ENCODE data around the gene ENPP1. TPM values are rescaled to one million over a fixed set of nuclear protein-coding genes. Genes with fewer than 3 reads are reported as not detected.

The ENPP1 gene
- total and polyA plus RNA-seq, 2 donors (not counting 1 experiment from before 2014, with no cell fraction given) = 0.13 to 0.42 TPM

DNA sequence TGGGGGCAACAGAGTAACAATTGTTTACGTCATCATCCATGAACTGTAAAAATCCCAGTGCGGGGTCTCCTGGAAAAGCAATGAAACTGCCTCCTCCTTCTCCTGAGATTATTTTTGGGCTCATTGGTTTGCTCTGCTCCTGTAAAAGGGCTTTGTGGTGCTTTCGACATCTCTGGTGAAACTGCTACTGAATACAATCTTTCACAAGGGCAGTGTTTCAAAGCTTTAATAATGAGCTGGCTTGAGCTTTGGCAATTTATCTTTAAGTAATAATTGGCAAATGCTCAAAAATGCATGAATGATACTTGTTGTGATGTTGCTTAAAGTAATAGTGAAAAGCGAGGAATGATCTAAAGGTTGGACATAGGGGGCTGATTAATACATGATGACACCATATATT lies 43.5 kb upstream of the ENPP1 start:
- Histone ChIP-seq H3K79me2 (ENCODE audit: control insufficient read depth, insufficient read depth, low read length) (no peaks in the 10 kb centered on the region), H3K36me3 (replicated peaks in 1 of 2; ENCODE audit: control extremely low read depth in 1 of 2, control insufficient read depth in 1 of 2, extremely low read depth in 1 of 2, insufficient read depth in 2 of 2, low read length in 1 of 2) (no peaks in the 10 kb centered on the region), H3K4me3 (ENCODE audit: control extremely low read depth in 1 of 5, extremely low read depth in 1 of 5, insufficient read depth in 1 of 5, low read depth in 2 of 5, low read length in 4 of 5) (no peak overlapping the region), H3K9ac (ENCODE audit: low read length) (no peak overlapping the region), H2AFZ (ENCODE audit: insufficient read depth, low read depth, low read length, poor library complexity, severe bottlenecking) (no peak overlapping the region), H3K4me1 (ENCODE audit: control insufficient read depth in 2 of 2, insufficient read depth in 2 of 2, low read length in 2 of 2) (no peaks in the 10 kb centered on the region), H3K27ac (ENCODE audit: low read length in 2 of 2) (no peak overlapping the region), H3K9me3 (ENCODE audit: control extremely low read depth in 1 of 3, control insufficient read depth in 2 of 3, insufficient read depth in 1 of 3, low read length in 2 of 3) (no peaks in the 10 kb centered on the region), H4K20me1 (ENCODE audit: control insufficient read depth, insufficient read depth, low read length, poor library complexity, severe bottlenecking) (no peaks in the 10 kb centered on the region), H3K27me3 (replicated peaks in 1 of 4; ENCODE audit: control extremely low read depth in 1 of 4, control insufficient read depth in 3 of 4, insufficient read depth in 4 of 4, low read length in 3 of 4) (no peaks in the 10 kb centered on the region), H3K4me2 (replicated peaks; ENCODE audit: low read depth, low read length, poor library complexity, severe bottlenecking) (no peak overlapping the region)
- Mint-ChIP-seq H3K4me1 (no peaks in the 10 kb centered on the region), H3K4me3 (no peak overlapping the region), H3K27ac (no peak overlapping the region), H3K27me3 (peaks cover 9% of the 10 kb centered on the region), H3K9me3 (ENCODE audit: insufficient read depth) (no peaks in the 10 kb centered on the region)
- WGBS (ENCODE audit: insufficient coverage) = 100% methylated on average over 1 of the region's 4 CpGs
- intact Hi-C loops (cut with micrococcal nuclease) = no loop called here
- DNase-seq (no peak), ATAC-seq (ENCODE audit: low read depth) (no peak)
- ChIA-PET CTCF (no interaction called here), POLR2A (no interaction called here)
- TF ChIP-seq EZH2 (IDR thresholded peaks at IDR 0.05; ENCODE audit: borderline replicate concordance, insufficient read depth, low read depth, low read length, poor library complexity, severe bottlenecking) (no peak), CTCF (IDR thresholded peaks at IDR 0.05) (no peak)

DNA sequence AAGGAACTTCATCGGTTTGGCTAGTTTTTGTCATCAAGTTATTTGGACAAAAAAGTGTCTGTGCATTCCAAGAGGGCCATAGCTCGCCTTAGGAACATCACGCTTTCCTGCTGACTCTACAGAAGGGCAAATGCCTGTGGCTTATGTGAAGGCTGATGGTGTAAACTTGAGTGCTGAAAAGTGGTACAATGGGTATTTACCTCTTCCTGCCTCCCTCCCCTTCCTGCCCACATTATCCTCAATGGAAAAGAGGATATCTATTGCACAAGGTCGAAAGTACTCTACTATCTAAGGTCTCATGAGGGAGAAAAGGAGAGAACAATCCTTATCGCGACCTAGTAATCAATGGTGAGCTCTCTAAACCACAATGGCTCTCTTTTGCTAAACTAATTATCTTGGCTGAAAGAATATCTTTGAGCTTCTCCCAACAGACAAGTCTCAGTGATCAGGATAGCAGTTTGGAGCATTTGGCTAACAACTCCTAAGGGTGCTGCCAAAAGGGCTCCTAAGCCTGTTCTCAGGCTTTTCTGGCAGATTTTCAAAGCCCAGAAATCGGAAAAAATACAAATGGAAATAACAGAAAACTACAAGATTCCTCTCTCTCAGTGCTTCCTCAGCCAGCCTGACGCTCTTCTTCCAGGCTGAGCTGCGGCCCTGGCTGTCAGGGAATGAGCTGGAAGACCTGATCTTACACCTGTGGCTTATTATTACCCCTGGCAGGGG lies 42.6 kb upstream of the ENPP1 start:
- Histone ChIP-seq H3K79me2 (ENCODE audit: control insufficient read depth, insufficient read depth, low read length) (no peaks in the 10 kb centered on the region), H3K27me3 (replicated peaks in 1 of 4; ENCODE audit: control extremely low read depth in 1 of 4, control insufficient read depth in 3 of 4, insufficient read depth in 4 of 4, low read length in 3 of 4) (no peaks in the 10 kb centered on the region), H3K27ac (ENCODE audit: low read length in 2 of 2) (no peak overlapping the region), H3K36me3 (replicated peaks in 1 of 2; ENCODE audit: control extremely low read depth in 1 of 2, control insufficient read depth in 1 of 2, extremely low read depth in 1 of 2, insufficient read depth in 2 of 2, low read length in 1 of 2) (no peaks in the 10 kb centered on the region), H3K4me1 (ENCODE audit: control insufficient read depth in 2 of 2, insufficient read depth in 2 of 2, low read length in 2 of 2) (no peaks in the 10 kb centered on the region), H3K9ac (ENCODE audit: low read length) (no peak overlapping the region), H4K20me1 (ENCODE audit: control insufficient read depth, insufficient read depth, low read length, poor library complexity, severe bottlenecking) (no peaks in the 10 kb centered on the region), H3K4me3 (ENCODE audit: control extremely low read depth in 1 of 5, extremely low read depth in 1 of 5, insufficient read depth in 1 of 5, low read depth in 2 of 5, low read length in 4 of 5) (no peak overlapping the region), H3K9me3 (ENCODE audit: control extremely low read depth in 1 of 3, control insufficient read depth in 2 of 3, insufficient read depth in 1 of 3, low read length in 2 of 3) (no peaks in the 10 kb centered on the region), H3K4me2 (replicated peaks; ENCODE audit: low read depth, low read length, poor library complexity, severe bottlenecking) (no peak overlapping the region), H2AFZ (ENCODE audit: insufficient read depth, low read depth, low read length, poor library complexity, severe bottlenecking) (no peak overlapping the region)
- TF ChIP-seq EZH2 (IDR thresholded peaks at IDR 0.05; ENCODE audit: borderline replicate concordance, insufficient read depth, low read depth, low read length, poor library complexity, severe bottlenecking) (no peak), CTCF (IDR thresholded peaks at IDR 0.05) (no peak)
- no peak overlapping the region for H3K4me3 Mint-ChIP-seq
- H3K27me3 Mint-ChIP-seq = peaks cover 14% of the 10 kb centered on the region
- no peak overlapping the region for H3K27ac Mint-ChIP-seq
- ATAC-seq (ENCODE audit: low read depth) (no peak), DNase-seq (no peak)
- no peaks in the 10 kb centered on the region for H3K4me1 Mint-ChIP-seq
- H3K9me3 Mint-ChIP-seq (ENCODE audit: insufficient read depth) = no peaks in the 10 kb centered on the region
- ChIA-PET POLR2A (no interaction called here), CTCF (no interaction called here)
- intact Hi-C loops (cut with micrococcal nuclease) = no loop called here
- WGBS (ENCODE audit: insufficient coverage) = 80% methylated on average over 4 of the region's 9 CpGs
